T47D (cell line): Measurements from ENCODE around the gene ZNF205.

ENCODE experiments used
- DNase-seq, 2 experiments: peaks; one replicate each; pipeline versions ENCODE4 v3.0.0 to v3.0.0-alpha.2; 2011 to 2012; ENCODE audit warnings: low read depth in 1 of 2, low spot score in 1 of 2
- JUND ChIP-seq: IDR thresholded peaks from 2 replicates; pipeline ENCODE4 v1.6.1; 2012; ENCODE audit warnings: low read depth
- in situ Hi-C: cut with HindIII; loops from 2 replicates; pipeline ENCODE4 v1.10.0; 2016; ENCODE audit warnings: low sequenced_read_pairs, low pct_unique_long_range_greater_than_20kb

ZNF205 gene

DNA sequence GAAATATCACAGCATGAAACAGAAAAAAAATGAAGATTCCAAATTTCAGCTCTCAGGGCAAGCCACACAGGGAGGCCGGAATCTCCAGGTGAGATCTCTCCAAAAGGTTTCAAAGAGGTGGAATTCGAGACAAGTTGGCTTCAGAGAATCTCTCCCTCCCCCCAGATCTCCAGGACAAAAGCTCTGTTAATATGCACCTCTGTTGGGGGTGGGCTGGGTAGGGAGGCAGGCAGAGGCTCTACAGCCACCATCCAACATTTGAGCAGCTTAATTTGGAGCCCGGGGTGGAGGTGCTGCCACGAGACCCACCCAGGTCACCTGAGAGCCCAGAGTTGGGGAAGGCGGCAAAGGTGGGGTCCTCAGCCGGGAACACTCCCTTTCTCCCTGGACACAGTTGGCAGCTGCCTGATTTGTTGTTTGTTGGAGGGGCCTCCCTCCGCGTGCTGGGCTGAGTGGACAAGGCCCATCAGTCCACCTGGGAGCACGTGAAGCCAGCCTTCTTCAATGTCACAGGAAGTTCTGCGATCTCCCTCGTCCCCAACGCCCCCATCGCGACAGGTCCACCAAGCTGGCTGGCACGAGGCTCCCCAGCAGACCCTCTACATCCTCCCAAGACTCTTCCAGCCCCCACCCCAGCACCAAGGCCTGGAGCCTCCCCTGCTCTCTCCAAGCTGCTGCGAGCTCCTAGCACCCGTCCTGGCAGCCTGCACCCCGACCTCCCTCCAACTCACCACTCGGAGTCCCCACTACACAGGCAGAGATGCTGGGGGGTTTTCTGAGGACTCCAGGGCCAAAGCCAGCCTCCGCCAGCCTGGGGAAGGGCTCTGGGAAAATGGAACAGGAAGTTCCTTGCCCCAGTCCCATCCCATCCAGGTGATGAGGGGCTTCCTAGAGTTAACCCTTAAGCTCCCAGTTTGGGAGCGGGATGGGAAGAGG lies 13.7 kb upstream of the ZNF205 start, which contains the start of gene ZSCAN10:
ZSCAN10 (minus strand) TSS at position 836 of the 936 bp plus-strand sequence. CDS start 6,357 bp downstream, outside the sequence.
- TF ChIP-seq JUND, result no peak
- in situ Hi-C loops, result no loop called here
- DNase-seq, result no peak

DNA sequence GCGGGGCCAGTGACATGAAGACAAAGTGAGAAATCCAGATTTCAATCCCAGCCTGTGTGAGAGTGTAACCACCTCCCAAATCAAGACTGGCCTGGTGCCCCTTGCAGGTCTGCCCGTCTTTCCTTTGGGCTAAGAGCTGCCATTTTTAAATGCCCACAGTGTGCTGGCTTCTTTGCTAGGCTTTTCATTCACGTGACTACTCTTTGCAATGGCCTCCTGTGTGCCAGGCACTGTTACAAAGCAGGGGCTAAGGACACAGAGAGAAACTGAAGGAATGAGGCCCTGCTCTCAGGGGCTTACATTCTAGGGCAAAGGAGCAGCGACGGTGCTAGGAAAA lies 13.0 kb upstream of the ZNF205 start:
- no peak for DNase-seq
- in situ Hi-C loops, result no loop called here
- no peak for TF ChIP-seq JUND

- in situ Hi-C loops, result no loop called here
- no peak for TF ChIP-seq JUND
- peak; percentile 93 to 96 for DNase-seq
These were observed 12.5 kb upstream of the ZNF205 start for GRCh38 chr16:3099732-3100499.

- in situ Hi-C loops, result no loop called here
- peak in 1 of 2 experiments; percentile 73 for DNase-seq
- no peak for TF ChIP-seq JUND
These were observed 11.2 kb upstream of the ZNF205 start for GRCh38 chr16:3101018-3101840.

GRCh38 chr16:3101841-3102470 lies 10.4 kb upstream of the ZNF205 start:
- in situ Hi-C loops, result no loop called here
- TF ChIP-seq JUND, result no peak
- DNase-seq, result no peak

DNA sequence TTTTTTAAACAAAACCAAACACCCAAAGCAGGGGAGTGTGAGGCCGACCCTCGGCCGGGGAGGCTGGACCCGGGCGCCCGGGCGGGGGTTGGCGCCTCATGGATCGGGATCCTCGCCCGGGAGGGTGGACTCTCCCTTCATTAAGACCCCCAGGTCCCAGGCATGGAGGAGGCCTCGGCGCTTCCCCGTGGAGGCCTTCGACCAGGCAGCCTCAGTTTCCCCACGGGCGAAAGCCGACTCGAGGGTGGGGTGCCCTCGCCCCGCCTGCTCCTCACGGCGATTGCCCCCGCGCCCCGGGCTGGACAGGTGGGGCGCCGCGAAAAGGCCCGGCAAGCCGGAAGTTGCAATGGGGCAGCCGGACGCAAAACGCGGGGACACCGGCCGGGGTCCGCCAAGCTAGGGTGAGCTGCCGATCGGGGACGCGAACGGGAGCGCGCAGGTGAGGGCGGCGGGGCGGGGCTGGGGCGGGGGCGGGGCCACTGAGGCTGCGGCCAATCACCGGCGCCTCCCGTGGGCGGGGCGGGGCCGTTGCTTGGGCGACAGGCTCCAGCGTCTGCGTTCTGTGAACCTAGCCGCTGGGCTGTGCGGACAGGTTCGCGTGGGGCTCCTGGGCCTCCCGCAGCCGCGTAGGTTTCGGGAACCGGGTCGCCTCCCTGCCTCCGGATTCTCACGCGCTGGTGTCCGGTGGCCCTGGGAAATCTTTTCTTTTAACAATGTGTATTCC lies 6.0 kb upstream of the ZNF205 start:
- in situ Hi-C loops, result no loop called here
- peak; percentile 91 to 96 for DNase-seq
- no peak for TF ChIP-seq JUND

GRCh38 chr16:3112881-3113574 lies 642 bp downstream of the ZNF205 start:
- in situ Hi-C loops, result no loop called here
- TF ChIP-seq JUND, result no peak
- DNase-seq, result no peak

GRCh38 chr16:3113765-3114479 lies 1.5 kb downstream of the ZNF205 start:
- in situ Hi-C loops, result no loop called here
- no peak for TF ChIP-seq JUND
- no peak for DNase-seq

GRCh38 chr16:3115003-3115402 lies 2.6 kb downstream of the ZNF205 start:
- DNase-seq, result no peak
- no peak for TF ChIP-seq JUND
- in situ Hi-C loops, result no loop called here

GRCh38 chr16:3115561-3115960 lies 3.2 kb downstream of the ZNF205 start:
- in situ Hi-C loops, result no loop called here
- DNase-seq, result no peak
- TF ChIP-seq JUND, result no peak
